NCI-H2227 (cell line): ENCODE measurements around the gene RALGPS1.

ENCODE experiments used
- DNase-seq: peaks from one replicate; lab custom pipeline; 2025; ENCODE audit not compliant: unreplicated experiment; lab: John Stamatoyannopoulos, UW

RALGPS1 gene

DNA sequence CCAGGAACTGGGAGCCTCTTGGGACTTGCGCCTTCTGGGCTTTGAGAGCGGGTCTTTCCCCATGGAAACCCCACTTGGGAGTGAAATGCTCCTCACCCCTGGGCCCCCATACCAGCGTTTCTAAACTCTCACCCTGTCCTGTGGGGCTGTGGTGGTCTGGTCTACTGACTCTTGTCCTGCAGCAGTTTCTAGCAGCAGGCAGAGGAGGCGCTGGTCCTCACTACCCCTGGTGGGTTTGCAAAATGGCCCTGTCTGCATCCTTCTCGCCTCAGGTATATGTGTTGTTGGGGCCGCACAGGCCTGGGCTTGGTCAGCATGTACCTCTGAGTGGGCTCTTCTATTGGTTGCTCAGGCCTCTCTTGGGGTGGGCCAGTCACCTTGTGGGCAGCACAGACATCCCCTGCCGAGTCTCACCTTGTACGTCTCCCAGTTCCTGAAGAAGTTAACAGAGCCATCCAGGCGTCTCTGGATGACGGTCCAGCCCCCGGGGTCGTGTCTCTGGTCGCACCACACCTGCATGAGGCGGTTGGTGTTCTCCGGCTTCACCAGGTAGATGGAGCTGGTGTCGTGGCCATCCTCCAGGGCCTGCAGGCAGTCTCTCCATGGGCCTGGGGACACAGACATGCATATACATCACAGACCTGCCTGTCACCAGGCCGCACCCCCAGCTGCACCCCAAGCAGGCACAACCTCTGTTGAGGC is 178.9 kb downstream of the RALGPS1 start:
- DNase-seq: no peak

DNA sequence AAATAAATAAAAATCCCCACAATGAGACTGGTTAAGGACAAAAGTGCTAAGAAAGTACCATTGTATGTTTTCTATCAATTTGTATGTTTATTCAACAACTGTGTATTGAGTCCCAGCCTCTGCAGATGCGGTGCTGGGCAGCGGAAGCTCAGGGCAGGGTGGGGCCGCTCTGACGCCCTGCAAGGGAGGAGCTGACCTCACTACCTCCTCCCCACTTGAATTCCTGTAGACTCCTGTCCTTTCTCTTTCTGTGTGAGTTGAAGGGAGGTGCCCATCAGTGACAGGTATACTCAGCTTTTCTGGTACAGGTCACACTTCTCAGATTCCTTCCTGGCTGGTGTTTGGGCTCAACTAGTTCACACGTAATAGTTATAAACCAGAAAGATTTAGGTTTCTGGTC is 180.8 kb downstream of the RALGPS1 start:
- DNase-seq: no peak

- peak; percentile 60 for DNase-seq
Observed at GRCh38 chr9:127096208-127096607, 181.6 kb downstream of the RALGPS1 start.

DNA sequence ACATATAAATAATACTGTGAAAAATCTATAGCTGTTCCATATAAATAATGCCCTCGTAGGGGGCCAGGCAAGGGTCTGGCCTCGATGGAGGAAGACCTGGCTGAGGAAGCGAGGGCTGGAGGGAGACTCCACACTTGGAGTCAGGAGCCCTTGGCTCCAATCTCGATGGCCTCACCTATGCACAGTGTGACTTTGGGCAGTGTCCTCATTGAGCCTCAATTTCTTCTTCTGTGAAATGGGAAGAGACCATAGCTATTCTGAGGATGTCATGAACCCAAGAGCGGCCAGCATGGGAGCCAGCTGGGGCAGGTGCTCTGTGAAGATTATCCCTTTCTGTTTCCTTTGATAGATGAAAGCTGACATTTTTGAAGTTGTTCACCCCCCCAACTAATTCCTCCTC is 183.1 kb downstream of the RALGPS1 start:
- DNase-seq: no peak

- DNase-seq: no peak
Observed at GRCh38 chr9:127098916-127099553, 184.5 kb downstream of the RALGPS1 start.

DNA sequence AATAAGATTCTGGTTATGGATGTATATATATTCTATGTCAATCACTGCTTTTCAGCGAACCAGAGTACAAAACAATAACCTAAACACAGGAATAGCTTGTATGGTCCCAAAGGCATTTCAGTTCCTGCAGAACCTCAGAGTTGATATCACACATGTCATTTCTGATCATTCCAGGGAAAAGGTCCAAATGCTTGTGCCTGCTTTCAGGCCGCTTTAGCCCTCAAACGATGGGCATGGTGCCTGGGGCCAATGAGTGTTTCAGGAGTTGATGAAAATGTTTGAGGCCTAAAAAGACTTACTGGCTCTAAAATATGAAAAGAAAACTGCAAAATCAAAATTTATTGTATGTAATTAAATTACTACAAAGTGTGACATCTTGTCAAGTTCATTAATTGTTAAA is 185.1 kb downstream of the RALGPS1 start:
- DNase-seq: no peak

GRCh38 chr9:127102176-127102575 is 187.6 kb downstream of the RALGPS1 start:
- DNase-seq: no peak

GRCh38 chr9:127102788-127103187 is 188.2 kb downstream of the RALGPS1 start:
- DNase-seq: no peak

DNA sequence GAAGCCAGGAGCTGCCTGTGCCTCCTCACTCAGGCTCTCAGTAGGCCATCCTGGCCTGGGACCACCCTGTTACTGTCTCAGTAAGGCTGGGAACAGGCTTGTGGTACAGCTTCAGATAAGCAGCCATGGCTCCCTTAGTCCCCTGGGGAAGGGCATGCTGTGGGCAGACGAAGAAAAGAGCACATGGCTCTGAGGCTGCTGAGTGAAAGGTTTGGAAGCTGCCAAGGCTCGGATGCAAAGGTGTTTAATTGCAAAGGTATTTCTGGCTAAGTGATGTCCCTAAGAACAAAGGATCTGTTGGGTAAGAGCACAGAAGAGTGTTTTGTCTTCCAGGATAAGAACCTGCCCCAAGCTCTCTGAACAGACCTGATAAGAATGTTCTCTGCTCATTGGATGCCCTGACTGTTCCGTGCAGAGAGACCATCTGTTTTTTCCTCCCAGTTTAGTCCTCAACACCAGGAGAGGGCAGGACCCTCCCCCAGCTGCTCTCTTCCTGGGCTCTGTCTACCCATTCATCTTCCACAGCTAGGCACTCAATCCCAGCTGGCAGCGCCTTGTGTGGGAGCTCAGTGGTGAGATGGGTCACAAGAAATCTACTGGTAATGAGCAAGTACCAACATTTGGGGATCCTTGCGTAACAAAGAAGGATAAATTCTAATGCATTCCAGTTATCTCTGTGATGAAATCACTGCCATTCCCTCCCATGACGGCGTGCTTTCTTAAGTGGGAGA is 190.2 kb downstream of the RALGPS1 start:
- DNase-seq: peak; percentile 11

DNA sequence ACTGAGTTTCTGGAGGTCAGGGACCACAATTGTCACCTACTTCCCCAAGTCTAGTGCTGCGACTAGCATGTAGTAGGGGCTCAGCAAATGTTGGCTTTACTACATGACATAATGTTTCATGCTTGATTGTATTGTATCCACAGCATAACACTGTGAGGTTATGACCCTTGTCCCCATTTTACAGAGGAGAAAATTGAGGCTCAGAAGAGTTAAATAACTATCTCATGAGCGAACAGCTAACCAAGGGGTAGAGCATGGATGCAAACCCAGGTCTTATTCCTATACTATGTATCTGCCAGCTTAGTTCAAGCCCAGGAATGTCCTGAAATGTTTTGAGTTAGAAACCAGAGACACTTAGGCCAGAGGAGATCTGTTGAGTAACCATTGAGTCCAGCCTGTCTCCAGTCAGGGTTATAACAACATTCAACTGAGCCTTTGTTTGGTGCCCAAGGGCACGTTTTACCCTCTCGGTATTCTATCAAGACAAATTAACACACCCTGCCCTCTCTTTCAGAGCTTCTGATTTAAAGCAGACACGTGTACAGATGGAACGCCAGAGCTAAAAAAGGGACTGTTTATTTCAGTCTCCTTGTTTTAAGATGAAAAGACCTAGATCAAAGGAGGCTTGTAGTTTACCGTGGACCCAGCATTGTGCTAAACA is 191.4 kb downstream of the RALGPS1 start:
- DNase-seq: no peak

DNA sequence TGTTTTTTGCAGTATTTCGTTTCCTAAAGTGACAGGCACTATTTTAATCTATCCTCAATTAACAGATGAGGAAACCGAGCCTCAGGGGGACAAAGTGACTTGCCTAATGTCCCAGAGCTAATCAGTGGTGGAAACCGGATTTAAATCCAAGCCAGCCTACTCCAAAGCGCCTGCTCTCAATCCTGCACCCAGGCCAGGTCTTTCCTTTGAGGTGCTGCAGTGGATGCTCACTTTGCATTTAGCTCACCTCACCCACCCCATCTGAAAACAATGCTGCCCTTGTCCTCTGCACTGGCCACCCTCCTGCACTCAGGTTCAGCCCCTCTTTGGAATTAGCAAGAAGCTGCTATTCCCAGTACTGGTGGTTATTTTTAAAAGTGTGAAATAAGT is 191.9 kb downstream of the RALGPS1 start:
- DNase-seq: no peak

DNA sequence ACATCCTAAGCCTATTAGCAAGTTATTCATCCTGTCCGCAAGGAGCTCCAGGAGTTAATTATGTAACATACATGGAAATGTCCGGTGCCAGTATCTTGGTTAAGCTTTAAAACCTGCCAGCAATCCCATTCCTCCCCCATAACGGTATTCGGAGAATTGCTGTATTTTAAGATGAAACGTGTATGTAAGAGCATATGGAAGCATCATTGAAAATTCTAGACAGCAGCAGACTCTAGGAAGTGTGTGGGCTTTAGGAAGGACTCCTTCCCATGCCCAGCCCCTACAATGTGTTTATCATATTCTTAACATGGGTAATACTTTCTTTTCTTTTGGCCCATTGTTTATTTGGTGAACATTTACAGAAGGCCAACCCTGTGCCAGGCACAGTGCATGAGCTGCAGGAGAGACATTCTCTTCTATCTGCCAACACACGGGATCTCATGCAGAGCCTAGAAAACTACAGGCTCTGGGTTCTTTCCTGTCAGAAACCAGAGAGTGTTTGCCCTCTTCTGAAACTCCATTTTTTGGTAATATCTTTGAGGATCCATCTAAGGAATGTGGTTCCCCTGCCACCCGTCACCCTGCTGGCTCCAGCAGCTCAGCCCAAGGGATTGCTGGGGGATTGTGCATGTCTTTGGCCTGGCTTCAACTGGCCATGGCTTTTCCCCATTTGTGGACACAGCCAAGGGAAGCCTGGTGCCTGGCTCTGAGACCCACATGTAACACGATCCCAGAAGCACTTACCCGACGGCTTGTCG is 192.8 kb downstream of the RALGPS1 start:
- DNase-seq: no peak

- no peak for DNase-seq
Observed at GRCh38 chr9:127107929-127108876, 193.6 kb downstream of the RALGPS1 start.

GRCh38 chr9:127109212-127109711 is 194.7 kb downstream of the RALGPS1 start:
- DNase-seq: no peak

- peak; percentile 3 for DNase-seq
Observed at GRCh38 chr9:127112056-127112455, 197.5 kb downstream of the RALGPS1 start.

DNA sequence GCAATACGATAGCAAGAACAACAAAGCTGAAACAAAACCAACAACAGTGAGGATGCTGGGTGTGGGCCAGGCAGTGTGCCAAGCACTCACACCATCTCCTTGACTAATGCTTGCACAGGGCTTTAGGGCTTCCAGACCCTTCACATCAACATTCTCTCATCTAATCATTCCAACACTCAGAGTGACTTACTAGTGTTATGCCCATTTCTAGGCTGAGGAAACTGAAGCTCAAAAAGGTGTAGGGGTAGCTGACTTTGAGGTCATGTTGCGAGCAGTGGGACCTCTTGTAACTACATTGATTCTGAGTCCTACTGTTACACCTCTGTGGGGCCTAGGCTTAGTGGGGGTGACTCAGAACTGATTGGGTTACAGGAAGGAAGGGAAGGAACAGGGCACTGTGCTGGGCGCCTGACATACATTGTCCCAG is 198.2 kb downstream of the RALGPS1 start:
- no peak for DNase-seq

- no peak for DNase-seq
Observed at GRCh38 chr9:127113191-127113972, 198.8 kb downstream of the RALGPS1 start.

GRCh38 chr9:127114606-127115005 is 200.0 kb downstream of the RALGPS1 start:
- no peak for DNase-seq
